Measurements from ENCODE around the gene CPOX.

- TF ChIP-seq CTCF (IDR thresholded peaks at IDR 0.05) = no peak
- no peak for TF ChIP-seq POLR2A (IDR thresholded peaks at IDR 0.05)
Observed at GRCh38 chr3:98584547-98584946, 8.9 kb downstream of the CPOX start.

All from tibial nerve (tissue), 3 donors.